Stimulated activated CD8-positive, alpha-beta memory T cell treated with anti-CD3 and anti-CD28 coated beads, Interleukin-4, amount 100 ng/mL, for 4 hours (primary cell): ENCODE results near the gene C3orf70.

Experiments
- DNase-seq, 2 donors: peaks; one replicate each; pipeline ENCODE4 v3.0.0-alpha.2; 2020; ENCODE audit warnings: low read depth in 2 of 2, low spot score in 1 of 2

Gene C3orf70

DNA sequence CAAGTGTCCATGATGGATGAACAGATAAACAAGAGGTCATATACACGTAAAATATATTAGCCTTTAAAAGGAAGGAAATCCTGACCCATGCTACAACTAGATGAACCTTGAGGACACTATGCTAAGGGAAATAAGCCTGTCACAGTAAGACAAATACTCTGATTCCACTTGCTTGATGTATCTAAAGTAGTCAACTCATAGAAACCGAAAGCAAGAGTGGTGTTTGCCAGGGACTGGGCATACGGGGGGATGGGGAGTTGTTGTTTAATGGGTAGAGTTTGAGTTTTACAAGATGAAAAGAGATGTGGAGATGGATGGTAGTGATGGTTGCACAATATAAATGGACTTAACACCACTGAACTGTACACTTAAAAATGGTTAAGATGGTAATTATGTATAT, 65.4 kb downstream of the C3orf70 start:
- DNase-seq, result no peak

DNA sequence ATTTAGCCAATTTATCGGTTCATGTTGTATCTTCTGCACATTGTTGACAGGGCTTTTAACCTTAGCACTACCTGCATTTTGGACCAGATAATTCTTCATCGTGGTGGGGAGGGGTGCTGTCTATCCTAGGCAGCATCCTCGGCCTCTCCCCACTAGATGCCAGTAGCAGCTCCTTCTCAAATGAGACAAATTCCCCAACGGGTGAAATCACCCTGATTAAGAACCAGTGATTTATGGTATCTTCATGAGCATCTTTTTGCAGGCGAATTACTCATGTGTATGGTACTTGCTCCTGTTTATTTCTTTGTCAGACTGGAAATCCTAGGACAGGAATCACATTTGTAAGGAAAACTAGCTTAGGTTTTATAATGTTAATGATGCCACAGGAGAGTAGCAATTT, 68.0 kb downstream of the C3orf70 start:
- DNase-seq, result no peak

DNA sequence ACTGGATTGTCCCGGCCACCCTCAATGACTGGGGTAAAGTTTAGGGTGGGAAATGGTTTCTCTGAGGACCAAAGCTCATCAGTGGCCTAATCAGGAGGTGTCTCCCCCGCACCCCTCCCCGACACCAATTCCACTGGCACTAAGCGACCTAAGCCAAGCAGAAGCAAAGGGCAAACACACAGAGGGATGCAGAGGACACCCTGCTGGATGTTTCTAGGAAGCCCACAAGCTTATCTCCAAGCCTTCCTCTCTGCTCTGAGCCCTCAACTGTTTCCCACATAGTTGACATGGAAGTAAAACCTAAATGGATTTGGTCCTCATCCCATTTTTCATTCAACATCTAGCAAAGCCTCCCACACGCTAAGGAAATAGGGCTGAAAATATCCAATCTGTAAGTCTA, 68.5 kb downstream of the C3orf70 start:
- no peak for DNase-seq

DNA sequence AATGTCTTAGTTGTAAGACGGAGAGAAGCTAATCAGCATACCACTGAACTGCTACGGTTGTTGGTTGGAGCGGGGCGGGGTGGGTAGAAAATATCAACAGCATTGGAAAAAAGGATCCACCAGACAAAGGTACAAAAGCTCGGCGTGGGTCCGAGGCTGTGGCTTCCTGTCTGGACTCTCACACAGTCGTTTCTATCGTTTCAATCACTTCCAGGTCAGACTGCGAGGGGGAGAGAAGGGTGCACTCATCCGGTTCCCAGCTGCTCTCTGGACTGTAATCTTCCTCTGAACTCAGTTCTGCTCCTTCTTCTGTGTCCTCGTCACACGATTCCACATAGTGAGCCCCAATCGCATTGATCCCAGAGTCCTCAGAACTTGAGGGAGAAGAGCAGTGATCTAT, 70.0 kb downstream of the C3orf70 start:
- DNase-seq, result no peak

DNA sequence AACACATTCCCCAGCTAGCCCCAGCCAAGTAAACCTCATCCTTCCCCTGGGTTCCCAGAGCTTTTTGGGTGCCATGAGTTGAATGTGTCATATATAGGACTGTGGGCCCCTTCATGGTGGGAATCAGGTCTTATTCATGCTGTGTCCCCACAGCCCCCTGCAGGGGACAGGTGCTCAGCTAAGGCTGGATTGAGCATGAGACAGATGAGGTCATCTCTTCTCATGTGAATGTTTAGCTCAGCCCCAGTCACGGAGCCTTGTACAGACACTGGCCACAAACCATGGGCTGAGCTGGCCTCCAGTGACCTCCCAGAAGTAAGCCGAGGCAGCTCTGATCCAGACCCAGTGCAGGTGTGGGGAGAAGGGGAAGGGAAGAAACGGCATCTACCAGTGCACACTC, 70.7 kb downstream of the C3orf70 start:
- DNase-seq, result no peak

DNA sequence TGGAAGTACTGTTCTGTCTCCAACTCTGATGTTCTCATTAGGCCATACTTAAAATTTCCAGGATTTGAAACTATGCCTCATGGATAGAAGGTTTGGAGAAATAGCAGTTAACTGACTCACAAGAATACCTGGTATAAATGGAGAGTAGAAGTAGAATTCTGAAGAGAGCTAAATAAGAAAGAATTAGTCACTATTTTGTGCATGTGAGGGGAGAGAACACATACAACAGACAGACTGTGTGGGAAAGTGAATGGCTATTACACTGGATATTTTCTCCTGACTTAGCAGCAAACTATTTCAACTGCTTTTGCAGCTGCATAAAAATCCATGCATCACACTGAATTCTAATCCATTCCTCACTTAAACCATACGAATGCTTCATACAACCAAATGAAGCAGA, 71.3 kb downstream of the C3orf70 start:
- no peak for DNase-seq

DNA sequence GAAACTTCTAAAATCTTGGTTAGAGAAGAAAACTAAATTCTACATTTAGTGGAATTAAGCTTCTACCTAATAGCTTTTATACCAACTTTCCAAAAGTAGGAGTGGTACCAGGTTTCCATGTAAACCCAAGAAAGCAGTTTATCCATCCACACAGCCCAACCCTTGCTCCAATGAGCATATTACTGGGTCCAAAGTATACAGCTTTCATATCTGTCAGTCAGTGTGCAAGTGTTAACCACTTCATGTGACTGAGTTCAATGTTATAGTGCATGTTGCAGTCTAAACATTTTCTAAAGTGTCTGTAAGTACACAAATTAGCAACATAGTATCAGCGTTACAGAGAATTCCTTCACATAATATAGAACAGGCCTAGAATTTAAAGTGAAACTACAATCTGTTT, 73.2 kb downstream of the C3orf70 start:
- DNase-seq, result no peak

DNA sequence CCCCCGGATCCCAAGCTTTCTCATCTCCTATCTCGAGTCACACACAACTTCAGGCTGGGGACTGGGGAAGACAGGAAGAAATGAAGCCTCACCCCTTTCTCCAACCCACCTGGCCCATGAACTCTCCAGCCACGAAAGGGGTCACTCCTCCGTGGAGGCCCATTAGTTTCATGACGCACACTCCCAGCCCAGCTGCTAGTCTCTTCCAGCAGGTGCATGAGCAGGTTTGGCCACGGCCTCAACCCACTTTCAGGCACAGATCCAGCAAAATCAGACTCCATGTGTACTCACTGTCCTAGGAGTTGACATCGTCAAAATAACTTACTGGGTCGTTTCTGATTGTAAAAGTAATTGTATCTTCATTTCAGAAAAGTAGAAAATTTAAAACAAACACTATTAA, 76.6 kb downstream of the C3orf70 start:
- DNase-seq, result no peak

DNA sequence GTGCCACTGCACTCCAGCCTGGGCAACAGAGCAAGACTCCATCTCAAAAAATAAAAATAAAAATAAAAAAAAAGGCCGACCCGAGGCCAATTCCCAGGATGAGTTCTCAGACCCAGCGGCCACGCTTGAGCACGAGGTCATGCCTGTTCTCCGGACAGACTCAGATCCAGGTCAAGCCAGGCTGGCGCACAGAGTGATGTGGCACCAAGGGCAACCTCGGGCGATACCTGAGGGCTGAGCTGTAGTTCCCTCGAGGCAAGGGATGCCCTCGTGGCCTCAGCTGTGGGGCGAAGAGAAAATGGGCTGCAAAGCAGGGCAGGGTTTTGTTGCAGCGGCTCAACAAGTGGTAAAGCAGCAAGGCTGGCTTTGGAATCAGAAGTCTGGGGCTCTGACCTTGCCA, 77.3 kb downstream of the C3orf70 start:
- DNase-seq, result no peak

DNA sequence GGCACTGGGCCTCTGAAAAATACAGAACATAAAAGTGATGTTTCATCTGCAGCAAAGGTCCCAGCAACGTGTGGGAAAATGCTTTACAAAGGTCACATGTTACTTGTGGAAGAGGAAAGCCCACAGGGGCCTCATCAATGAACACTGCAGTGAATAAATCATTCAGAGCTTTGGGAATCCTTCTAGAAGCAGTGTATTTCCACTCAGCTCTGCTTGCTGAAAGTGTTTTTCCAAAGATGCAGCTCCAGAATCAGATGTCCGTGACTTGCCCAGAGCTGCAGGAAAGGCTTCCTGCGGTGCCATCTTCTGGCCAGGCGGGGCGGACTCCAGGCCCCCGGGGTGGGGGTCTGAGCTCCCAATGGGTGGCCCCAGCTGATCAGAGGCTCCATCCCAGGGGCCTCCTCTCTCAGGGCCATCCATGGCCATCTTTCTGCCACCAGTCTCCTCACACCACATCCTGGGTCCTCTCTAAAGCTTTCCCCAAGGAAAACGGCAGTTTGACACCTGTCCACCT, 81.5 kb downstream of the C3orf70 start:
- DNase-seq, result no peak

DNA sequence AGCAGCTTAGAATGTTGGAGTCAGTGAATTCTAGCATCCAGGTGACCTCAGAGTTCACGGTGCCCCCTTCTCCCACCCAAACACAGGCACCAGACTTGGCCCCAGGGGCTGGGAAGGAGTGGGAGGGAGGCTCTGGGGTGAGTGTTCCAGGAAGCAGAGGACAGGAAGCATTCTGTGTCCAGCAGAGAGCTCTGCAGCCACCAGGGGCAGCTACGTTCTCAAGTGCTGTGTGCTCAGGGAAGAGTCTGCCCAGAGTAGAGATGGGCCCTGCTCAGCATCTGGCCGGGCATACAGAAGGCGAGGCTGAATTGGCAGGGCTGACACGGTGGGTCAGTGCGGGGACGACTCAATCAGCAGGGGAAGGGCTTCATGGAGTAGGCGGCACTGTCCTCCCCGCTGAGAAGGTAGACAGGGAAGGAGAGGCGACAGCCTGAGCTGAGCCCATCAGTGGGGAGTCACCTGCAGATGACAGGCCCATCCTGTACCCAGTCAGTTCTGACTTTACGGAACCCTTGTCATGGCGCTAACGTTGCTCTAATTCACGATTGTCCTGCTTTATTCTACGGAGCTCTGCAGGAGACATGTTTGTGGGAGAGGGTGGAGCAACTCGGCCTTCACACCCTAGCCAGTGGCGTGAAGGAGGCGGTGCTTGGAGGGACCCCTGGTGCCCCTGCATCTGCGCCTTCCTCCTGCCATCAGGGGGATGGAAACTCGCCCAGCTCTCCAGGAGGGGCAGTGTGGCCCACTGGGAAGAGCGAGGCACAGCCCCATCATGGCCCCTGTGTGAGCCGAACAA, 82.2 kb downstream of the C3orf70 start:
- DNase-seq, result no peak

DNA sequence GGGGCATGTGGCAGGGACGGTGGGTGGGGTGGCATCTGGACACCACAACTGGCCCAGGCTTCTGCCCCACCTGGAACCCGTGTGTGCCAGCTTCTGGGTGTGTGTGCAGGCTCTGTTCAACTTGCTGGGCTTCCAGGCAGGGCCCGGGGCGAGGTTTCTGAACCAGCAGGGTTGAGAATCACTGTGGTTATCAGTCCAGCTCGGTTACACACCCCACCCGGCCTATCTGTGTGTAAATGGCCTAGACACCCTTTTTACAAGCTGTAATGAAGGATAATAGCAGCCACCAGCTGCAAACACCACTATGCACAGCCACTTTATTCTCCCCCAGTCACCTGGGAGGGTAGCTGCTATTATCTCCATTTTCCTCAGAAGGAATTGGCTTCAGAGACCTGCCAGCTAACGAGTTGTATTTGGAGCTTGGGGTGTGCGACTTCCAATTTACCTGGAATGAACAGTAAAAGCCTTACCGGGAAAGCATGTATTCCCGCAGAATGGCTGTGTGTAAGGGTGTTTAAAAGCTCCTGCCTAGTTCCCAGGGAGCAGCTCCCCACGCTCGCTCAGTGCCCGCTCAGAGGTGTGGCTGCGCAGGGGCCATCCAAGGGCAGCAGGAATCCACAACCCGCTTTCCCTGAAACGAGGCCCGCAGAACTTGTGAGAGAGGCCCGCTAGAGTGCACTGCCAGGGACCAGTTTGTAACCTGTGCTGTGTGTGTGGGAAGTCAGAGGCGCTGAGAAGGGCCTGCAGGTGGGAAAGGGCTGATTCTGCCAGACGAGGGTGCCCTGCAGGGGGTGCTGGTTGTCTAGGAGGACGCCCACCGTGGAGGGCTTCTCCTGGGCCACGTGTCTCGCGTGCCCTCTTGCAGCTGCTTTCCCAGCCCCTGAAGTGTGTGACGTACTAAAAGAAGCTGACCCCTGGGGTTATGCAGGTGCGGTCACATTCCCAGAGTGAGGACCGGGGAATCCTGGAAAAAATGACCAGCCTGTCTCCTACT, 83.5 kb downstream of the C3orf70 start:
- no peak for DNase-seq

DNA sequence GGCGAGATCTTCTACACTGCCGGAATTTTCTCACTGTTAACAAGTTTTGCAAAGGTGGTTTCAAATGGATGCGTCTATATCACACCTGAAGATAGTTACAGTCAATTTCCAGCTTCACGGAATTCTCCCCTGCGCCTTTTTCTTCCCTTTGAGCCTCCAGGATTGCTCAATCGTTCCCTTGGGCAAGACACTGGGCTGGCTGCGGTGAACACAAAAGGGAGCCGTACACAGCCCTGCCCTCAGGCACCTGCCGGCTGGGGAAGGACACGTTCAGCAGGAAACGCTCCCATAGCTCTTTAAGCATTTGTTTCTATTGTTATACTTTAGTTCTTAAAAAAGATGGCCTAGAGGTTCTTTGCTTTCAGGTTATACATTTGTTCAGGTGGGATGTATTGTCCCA, 85.7 kb downstream of the C3orf70 start:
- DNase-seq, result no peak

DNA sequence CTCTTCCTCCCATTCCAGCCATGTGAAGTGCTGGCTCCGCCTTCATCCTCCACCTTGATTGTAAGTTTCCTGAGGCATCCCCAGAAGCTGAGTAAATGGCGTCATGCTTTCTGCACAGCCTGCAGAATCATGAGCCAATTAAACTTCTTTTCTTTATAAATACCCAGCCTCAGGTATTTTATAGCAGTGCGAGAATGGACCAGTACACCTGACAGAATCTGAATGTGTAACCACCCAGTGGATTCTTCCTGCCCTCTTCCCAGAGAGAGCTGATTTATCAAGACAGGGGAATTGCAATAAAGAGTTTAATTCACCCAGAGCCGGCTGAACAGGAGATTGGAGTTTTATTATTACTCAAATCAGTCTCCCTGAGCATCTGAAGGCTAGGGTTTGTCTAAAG, 86.6 kb downstream of the C3orf70 start:
- no peak for DNase-seq

DNA sequence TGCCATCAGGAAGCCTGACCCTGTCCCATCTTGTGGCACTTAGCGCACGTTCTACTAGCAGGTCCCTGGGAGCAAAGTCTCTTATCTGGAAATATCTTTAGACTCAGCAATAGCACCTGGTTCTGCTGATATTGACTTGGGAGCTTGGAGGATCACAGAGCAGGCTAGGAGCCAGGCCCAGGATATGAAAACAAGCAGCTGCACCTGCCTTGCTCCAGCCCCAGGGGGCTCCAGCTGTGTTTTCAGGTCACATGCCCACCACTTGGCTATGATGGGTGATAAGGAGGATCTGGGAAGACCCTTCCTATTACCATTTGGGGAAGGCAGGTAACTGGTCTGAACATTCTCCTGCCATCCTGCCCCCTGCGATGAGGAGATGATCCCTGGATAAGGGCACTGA, 87.8 kb downstream of the C3orf70 start:
- DNase-seq, result no peak

DNA sequence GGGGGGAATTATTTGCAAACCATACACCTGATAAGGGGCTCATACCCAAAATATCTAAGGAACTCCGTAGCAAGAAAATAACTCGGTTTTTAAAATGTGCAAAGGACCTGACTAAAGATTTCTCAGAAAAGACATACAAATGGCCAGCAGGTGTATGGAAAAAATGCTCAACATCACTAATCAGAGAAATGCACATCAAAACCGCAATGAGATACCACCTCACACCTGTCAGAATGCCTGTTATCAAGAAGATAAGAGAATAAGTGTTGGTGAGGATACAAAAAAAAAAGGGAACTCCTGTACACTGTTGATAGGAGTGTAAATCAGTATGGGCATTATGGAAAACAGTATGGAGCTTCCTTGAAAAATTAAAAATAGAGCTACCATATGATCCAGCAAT, 89.4 kb downstream of the C3orf70 start:
- no peak for DNase-seq

DNA sequence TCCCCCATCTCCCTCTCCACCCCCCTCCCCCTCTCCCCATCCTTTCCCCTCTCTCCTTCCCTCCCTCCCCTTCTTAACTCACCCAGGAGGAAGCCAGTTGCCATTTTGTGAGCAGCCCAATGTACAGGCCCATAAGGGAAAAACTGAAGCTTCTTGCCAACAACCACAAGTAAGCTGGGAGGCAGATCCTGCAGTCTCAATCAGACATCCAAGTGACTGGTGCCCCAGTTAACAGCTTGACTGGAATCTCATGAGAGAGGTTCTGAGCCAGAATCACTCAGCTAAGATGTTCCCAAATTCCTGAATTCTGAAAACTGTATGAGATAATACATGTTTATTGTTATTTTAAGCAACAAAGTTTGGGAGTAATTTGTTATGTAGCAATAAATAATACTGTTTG, 90.7 kb downstream of the C3orf70 start:
- DNase-seq, result no peak

DNA sequence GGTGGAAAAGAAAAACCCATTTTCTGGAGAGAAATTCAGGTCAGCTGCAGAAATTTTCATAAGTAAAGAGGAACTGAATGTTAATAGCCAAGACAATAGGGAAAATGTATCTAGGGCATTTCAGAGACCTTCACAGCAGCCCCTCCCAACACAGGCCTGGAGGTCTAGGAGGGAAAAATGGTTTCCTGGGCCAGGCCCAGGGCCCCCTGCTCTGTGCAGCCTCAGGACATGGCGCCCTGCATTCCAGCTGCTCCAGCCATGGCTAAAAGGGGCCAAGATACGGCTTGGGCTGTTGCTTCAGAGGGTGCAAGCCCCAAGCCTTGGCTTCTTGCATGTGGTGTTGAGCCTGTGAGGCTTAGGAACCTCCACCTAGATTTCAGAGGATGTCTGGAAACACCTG, 92.2 kb downstream of the C3orf70 start:
- DNase-seq, result no peak

DNA sequence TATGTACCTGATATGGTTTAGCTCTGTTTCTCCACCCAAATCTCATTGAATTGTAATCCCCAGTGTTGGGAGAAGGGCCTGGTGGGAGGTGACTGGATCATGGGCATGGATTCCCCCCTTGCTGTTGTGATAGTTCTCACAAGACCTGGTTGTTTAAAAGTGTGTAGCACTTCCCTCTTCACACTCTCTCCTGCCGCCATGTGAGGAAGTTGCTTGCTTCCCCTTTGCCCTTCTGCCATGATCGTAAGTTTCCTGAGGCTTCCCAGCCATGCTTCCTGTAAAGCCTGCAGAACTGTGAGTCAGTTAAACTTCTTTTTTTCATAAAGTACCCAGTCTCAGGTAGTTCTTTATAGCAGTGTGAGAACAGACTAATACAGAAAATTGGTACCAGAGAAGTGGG, 93.1 kb downstream of the C3orf70 start:
- no peak for DNase-seq

DNA sequence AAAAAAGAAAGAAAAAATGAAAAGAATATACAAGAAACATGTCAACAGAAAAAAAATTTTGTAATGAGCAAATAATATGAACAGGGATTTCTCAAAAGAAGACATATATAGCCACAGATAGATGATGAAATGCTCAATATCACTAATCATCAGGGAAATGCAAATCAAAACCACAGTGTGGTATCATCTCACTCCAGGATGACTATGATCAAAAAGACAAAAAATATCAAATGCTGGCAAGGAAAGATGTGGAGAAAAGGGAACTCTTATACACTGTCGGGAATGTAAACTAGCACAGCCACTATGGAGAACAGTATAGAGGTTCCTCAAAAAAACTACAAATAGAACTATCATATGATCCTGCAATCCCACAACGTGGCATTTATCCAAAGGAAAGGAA, 94.1 kb downstream of the C3orf70 start:
- no peak for DNase-seq

DNA sequence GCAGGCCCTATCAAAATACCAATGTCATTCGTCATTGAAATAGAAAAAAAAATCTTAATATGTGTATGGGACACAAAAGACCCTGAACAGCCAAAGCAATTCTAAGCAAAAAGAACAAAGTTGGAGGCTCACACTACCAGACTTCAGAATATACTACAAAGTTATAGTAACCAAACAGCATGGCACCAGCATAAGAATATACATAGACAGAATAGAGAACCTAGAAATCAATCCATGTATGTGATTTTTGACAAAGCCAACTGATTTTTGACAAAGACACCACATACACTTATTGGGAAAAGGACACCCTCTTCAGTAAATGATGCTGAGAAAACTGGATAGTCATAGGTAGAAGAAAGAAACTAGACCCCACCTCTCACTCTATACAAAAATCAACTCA, 95.0 kb downstream of the C3orf70 start:
- no peak for DNase-seq

DNA sequence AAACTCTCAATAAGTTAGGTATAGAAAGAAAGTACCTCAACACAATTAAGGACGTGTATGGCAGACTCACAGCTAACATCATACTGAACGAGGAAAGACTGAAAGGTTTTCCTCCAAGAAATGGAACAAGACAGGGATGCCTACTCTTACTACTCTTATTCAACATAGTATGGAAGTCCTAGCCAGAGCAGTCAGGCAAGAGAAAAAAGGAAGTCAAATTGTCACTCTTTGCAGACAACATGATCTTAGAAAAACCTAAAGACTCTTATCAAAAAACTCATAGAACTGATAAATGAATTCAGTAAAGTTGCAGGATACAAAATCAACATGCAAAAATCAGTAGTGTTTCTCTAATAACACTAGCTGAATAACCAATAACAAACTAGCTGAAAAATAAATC, 96.0 kb downstream of the C3orf70 start:
- DNase-seq, result no peak
